Measurements from ENCODE around the gene FUT7.

The FUT7 gene

DNA sequence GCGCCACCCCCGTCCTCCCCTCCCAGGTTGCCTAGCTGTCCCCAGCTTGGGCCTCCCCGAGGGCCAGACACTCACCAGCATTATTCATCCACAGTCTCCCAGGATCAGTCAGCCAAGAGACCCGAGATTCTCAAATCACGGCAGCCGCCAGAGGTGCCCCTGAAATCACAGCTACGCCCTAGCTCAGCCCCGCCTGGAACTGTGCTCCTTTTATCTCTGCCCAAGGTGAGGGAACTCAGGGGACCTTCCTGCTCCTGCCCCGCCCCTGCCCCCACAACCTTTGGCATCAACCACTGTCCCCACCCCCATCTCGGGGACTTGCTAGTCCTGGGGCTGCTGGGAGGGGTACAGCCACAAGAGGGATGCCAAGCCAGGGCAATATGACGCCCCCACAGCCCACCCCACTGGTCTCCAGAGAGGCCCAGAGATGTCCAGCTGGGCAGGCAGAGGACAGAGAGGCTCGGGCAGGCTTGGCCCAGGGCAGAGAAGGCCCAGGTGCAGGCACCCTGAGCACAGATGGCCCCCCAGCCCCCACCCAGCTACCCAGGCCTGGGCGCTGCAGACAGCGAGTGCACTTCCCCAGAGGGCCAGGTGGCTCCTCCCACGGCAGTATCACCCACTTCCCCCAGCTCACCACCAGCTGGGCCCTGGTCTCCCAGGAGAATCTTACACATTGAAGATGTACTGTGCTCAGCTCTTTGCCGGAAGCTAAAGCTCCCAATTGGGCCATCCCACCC lies at the start of gene FUT7:
Gene FUT7 (minus strand): TSS at position 185 of the 737 bp plus-strand sequence. CDS start 97 bp downstream, at position 88.
- DNase-seq (ENCODE audit: low spot score) = no peak

DNA sequence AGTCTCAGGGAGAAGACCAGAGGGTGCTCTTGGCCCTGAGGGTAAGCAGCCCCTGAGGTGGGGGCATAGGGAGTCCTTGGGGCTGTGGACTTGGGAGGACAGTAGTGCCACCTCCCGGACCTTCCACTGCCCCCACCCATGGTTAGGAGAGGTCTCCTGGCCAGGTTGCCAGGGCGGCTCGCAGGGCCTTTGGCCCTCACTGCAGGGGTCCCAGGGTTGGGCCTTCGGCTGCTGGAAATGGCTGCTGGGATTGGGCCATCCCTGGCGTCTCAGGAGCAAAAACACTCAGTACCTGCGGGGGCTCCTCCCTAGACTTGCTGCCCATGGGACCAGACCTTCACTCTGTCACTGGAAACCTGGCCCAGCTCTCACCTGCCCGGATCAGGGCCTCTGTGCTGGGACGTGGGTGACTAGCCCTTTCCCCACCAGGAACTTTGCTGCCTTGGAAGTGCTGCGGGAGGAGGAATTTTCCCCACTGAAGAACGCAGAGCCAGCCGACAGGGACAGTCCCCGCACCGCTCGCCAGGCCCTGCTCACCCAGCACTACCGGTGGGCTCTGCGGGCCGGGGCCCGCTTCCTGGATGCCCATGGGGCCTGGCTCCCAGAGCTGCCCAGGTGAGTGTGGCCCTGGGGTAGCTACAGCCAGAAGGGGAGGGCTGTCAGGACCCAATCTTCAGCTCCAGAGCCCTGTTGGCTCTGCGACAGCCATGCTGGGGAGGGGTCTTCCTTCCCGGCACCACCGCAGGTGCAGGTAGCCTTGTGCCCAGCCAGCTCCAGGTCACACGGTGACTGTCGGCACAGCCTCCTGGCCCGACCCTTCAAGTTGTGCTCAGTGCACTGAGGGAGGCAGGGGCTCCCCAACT lies 48.6 kb upstream of the FUT7 start:
- no peak for DNase-seq (ENCODE audit: low spot score)

GRCh38 chr9:137079401-137079787 lies 47.5 kb upstream of the FUT7 start:
- DNase-seq (ENCODE audit: low spot score) = no peak

DNA sequence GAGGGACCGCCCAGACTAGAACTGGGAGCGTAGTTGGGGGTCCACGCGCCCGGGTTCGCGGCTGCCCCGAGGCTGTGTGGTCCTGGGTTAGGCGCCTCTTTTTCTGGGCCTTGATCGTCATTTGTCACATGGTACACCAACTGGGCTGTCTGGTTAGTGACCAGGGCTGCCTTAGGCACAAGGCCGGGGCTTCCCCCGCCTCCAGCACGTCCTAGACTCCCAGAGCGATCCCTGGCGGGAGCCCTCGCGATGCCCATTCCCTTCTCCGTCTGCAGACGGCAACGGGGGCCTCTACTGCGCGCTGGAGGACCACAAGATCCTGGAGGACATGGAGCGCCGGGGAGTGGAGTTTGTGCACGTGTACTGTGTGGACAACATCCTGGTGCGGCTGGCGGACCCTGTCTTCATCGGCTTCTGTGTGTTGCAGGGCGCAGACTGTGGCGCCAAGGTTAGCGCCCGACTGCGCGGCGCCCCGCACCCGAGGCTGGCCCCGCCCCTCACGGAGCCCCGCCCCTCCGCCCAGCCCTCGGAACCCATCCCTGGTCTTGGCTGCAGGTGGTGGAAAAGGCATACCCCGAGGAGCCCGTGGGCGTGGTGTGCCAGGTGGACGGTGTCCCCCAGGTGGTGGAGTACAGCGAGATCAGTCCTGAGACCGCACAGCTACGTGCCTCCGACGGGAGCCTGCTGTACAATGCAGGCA lies 47.0 kb upstream of the FUT7 start:
- DNase-seq (ENCODE audit: low spot score) = no peak

GRCh38 chr9:137077758-137078693 lies 46.1 kb upstream of the FUT7 start:
- no peak for DNase-seq (ENCODE audit: low spot score)

GRCh38 chr9:137077010-137077747 lies 45.3 kb upstream of the FUT7 start, which contains the start of gene UAP1L1:
TSS of gene UAP1L1 (plus strand) at chr9:137077517. CDS start at chr9:137077533, 16 bp downstream.
- DNase-seq (ENCODE audit: low spot score) = peak; percentile 59

DNA sequence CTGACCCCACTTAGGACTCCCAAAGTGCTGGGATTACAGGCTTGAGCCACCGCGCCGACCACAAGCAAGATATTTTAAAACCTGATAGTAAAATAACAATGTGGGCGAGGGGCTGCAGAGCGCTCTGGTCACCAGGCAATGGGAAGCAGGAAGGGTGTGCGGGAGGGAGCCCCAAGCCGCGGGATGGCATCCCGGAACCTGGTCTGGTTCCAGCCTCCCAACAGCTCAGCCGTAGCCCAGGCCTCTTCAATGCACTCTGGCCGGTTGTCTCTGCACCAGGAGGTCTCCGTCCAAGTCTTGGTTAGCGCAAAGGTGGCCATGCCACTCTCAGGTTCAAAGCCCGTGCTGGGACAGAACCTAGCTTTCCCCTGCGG lies 44.7 kb upstream of the FUT7 start:
- no peak for DNase-seq (ENCODE audit: low spot score)

GRCh38 chr9:137075275-137075775 lies 43.4 kb upstream of the FUT7 start:
- no peak for DNase-seq (ENCODE audit: low spot score)

DNA sequence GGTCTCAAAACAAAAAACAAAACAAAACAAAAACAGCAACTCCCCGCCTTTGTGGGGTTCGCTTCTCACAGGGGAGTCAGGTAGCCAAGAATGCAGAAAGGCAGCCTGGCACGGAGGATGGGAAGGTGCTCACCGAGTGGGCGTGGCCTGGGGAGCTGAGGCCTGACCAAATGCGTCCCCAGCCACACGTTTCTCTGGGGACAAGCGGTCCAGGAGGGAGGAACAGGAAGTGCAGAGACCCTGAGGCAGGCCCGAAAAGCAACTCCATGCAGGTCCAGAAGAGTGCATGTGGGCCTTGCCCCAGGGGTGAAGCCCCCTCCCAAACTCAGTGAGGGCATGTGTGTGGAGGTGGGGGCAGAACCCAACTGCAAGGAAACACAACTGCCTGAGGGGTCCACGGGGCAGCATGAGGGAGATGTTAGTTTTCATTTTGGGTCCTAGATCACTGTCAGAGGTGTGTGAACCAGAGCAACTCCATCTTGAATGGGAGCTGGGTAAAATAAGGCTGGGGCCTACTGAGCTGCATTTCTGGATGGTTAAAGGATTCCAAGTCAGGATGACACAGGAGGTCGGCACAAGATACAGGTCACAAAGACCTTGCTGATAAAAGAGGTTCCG lies 42.9 kb upstream of the FUT7 start:
- no peak for DNase-seq (ENCODE audit: low spot score)

DNA sequence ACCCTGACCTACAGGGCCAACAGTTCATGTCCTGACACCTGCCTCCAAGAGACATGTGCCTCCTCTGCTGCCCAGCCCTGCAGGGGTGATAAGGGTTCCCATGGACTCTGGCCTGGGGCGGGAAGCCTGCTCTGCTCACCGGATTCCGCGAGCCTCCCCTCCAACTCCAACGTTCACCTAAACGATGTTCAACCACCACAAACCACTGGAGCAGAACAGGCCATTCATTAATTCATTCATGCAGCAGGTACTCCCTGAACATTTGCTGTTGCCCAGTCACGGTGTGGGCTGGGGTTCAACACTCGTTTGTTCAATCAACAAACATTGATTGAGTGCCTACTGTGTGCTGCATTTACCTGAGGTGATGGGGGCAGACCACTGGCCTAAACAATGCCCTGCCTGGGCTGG lies 42.1 kb upstream of the FUT7 start:
- DNase-seq (ENCODE audit: low spot score) = no peak

- DNase-seq (ENCODE audit: low spot score) = no peak
Observed at GRCh38 chr9:137071282-137071681, 39.4 kb upstream of the FUT7 start.

GRCh38 chr9:137070906-137071275 lies 39.0 kb upstream of the FUT7 start:
- peak; percentile 96 for DNase-seq (ENCODE audit: low spot score)

- DNase-seq (ENCODE audit: low spot score) = peak; percentile 92
Observed at GRCh38 chr9:137070201-137070905, 38.5 kb upstream of the FUT7 start, which contains the start of gene SAPCD2. TSS of gene SAPCD2 (minus strand) at chr9:137070557. CDS start at chr9:137070460, 97 bp downstream.

- no peak for DNase-seq (ENCODE audit: low spot score)
Observed at GRCh38 chr9:137069508-137070091, 37.7 kb upstream of the FUT7 start.

DNA sequence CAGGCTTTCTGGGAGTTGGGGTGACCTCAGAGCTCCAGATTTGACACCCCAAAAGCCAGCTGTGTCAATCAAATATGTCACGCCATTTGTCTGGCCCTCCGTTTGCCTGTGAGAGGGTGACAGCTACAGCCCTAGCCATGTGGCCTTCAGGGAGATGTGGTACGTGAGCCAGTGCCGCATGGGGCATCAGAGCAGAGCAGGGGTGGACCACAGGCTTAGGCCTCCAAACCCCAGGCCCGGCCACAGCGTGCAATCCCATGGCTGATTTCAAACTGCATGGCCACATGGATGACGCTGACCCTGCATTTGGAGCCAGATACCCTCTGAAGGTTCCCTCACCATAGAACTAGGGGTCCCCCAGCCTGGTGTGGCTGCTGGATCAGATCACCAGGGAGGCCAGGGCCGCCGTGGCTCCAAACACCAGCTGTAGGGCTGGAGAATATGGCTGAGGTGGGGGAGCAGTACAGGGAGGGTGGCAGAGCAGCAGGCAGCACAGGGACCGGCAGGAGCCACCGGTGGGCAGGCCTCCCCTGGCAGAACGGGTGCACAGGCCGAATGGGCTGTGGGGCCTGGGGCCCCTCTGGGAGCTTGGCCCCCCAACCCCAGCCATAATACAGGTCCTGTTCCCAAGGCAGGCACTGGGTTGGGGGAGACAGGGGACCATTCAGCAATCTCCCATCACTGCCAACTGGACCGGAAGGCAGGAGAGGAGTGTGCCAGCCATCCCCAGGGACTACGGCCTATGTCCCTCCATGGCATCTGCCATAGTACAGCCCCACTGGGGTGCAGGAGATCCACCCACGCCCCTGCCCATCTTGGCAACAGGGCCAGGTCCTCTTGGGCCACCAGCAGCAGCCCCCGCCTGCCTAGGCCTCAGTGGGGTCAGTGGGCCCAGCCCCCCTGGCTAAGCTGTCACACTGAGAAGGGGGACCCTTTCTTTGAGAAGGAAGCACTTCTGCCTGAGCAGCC lies 36.9 kb upstream of the FUT7 start:
- no peak for DNase-seq (ENCODE audit: low spot score)

GRCh38 chr9:137067860-137068538 lies 36.1 kb upstream of the FUT7 start:
- peak; percentile 85 for DNase-seq (ENCODE audit: low spot score)
